ENCODE data around the gene SHROOM1. TPM values are rescaled to one million over a fixed set of nuclear protein-coding genes. Genes with fewer than 3 reads are reported as not detected.

SHROOM1 gene
- total and polyA plus RNA-seq, 2 donors (not counting 3 experiments of a cell fraction or from before 2014, with no cell fraction given): 12.8 to 20.9 TPM

- H3K9me3 ChIP-seq (replicated peaks; ENCODE audit: control insufficient read depth, insufficient read depth, low read length): no peaks in the 10 kb centered on the region
- TF ChIP-seq POLR2AphosphoS5 (IDR thresholded peaks at IDR 0.05; ENCODE audit: insufficient read depth, low read depth, low read length) (no peak), MYC (IDR thresholded peaks at IDR 0.05; ENCODE audit: low read depth, low read length) (no peak), POLR2A (IDR thresholded peaks at IDR 0.05; ENCODE audit: low read depth, low read length) (no peak), GATA2 (IDR thresholded peaks at IDR 0.05; ENCODE audit: insufficient read depth, insufficient read length, low read depth, low read length) (no peak), EZH2 (IDR thresholded peaks at IDR 0.05; ENCODE audit: borderline replicate concordance, low read depth, low read length, severe bottlenecking) (no peak)
- intact Hi-C loops (cut with micrococcal nuclease): loop anchor here (5.0 kb wide), 1 partner anchor 275 kb away; no protein-coding TSS in a partner anchor
- H3K4me2 ChIP-seq (ENCODE audit: insufficient read depth, low read length): no peak overlapping the region
- peaks cover 12 to 17% of the 10 kb centered on the region in 2 experiments for H3K27me3 ChIP-seq (ENCODE audit: control insufficient read depth in 2 of 2, insufficient read depth in 2 of 2, low read length in 2 of 2)
- no peaks in the 10 kb centered on the region for H3K36me3 ChIP-seq (ENCODE audit: control insufficient read depth in 2 of 2, extremely low read depth in 1 of 2, insufficient read depth in 2 of 2, low read length in 2 of 2)
- no peak overlapping the region for H2AFZ ChIP-seq (ENCODE audit: low read depth, low read length)
- dilution Hi-C loops (cut with MboI; ENCODE audit: extremely low pct_ligation_motif_present, low sequenced_read_pairs): no loop called here
- no peaks in the 10 kb centered on the region for H3K9me1 ChIP-seq (replicated peaks; ENCODE audit: control insufficient read depth, extremely low read depth, insufficient read depth, low read length)
- H3K9ac ChIP-seq (replicated peaks; ENCODE audit: extremely low read depth, insufficient read depth, low read length): no peak overlapping the region
- BruUV-seq (replicated peaks): no TSS peak
- no peaks in the 10 kb centered on the region for H3K4me1 ChIP-seq (ENCODE audit: control insufficient read depth, extremely low read depth, insufficient read depth, low read length)
- H3K79me2 ChIP-seq (ENCODE audit: control insufficient read depth, insufficient read depth, low read length): no peaks in the 10 kb centered on the region
- no peak for DNase-seq (ENCODE audit: low read depth, low spot score)
- ChIA-PET POLR2A (no interaction called here), CTCF (interaction anchor here (0.7 to 6.3 kb wide), 17 partner anchors 8 to 416 kb away, joined by 3 to 39 read pairs (median 5); partner anchors contain the start of genes CCNI2, KIF3A and SEPTIN8)
- no peak overlapping the region for H3K4me3 ChIP-seq (replicated peaks in 1 of 3; ENCODE audit: insufficient read depth in 1 of 3, low read depth in 1 of 3, low read length in 3 of 3)
- no peaks in the 10 kb centered on the region for H4K20me1 ChIP-seq (replicated peaks; ENCODE audit: control insufficient read depth, extremely low read depth, insufficient read depth, low read length)
- FAIRE-seq: no peak
- H3K27ac ChIP-seq (ENCODE audit: insufficient read depth, low read depth, low read length): no peak overlapping the region
These were observed 28.3 kb downstream of the SHROOM1 start for GRCh38 chr5:132802044-132802684.

GRCh38 chr5:132800545-132800944, 29.9 kb downstream of the SHROOM1 start:
- Histone ChIP-seq H3K9me3 (replicated peaks; ENCODE audit: control insufficient read depth, insufficient read depth, low read length) (no peaks in the 10 kb centered on the region), H3K27ac (ENCODE audit: insufficient read depth, low read depth, low read length) (no peak overlapping the region), H3K36me3 (ENCODE audit: control insufficient read depth in 2 of 2, extremely low read depth in 1 of 2, insufficient read depth in 2 of 2, low read length in 2 of 2) (no peaks in the 10 kb centered on the region), H4K20me1 (replicated peaks; ENCODE audit: control insufficient read depth, extremely low read depth, insufficient read depth, low read length) (no peaks in the 10 kb centered on the region), H3K9me1 (replicated peaks; ENCODE audit: control insufficient read depth, extremely low read depth, insufficient read depth, low read length) (no peaks in the 10 kb centered on the region), H3K4me1 (ENCODE audit: control insufficient read depth, extremely low read depth, insufficient read depth, low read length) (no peaks in the 10 kb centered on the region), H3K4me2 (ENCODE audit: insufficient read depth, low read length) (no peak overlapping the region), H2AFZ (ENCODE audit: low read depth, low read length) (no peak overlapping the region), H3K79me2 (ENCODE audit: control insufficient read depth, insufficient read depth, low read length) (no peaks in the 10 kb centered on the region), H3K4me3 (replicated peaks in 1 of 3; ENCODE audit: insufficient read depth in 1 of 3, low read depth in 1 of 3, low read length in 3 of 3) (no peak overlapping the region), H3K9ac (replicated peaks; ENCODE audit: extremely low read depth, insufficient read depth, low read length) (no peak overlapping the region), H3K27me3 (ENCODE audit: control insufficient read depth in 2 of 2, insufficient read depth in 2 of 2, low read length in 2 of 2) (peaks cover 12 to 22% of the 10 kb centered on the region in 2 experiments)
- ChIA-PET CTCF (interaction anchor here (0.6 to 6.3 kb wide), 9 partner anchors 8 to 295 kb away, joined by 3 to 39 read pairs (median 5); no protein-coding TSS in a partner anchor), POLR2A (no interaction called here)
- no TSS peak for BruUV-seq (replicated peaks)
- TF ChIP-seq POLR2AphosphoS5 (IDR thresholded peaks at IDR 0.05; ENCODE audit: insufficient read depth, low read depth, low read length) (no peak), JUN (IDR thresholded peaks at IDR 0.05; ENCODE audit: borderline replicate concordance, insufficient read depth, insufficient read length, low read depth) (no peak), CTCF (IDR thresholded peaks at IDR 0.05; ENCODE audit: extremely low read depth in 1 of 2, insufficient read depth in 1 of 2, low read depth in 1 of 2, low read length in 2 of 2) (no peak), FOS (IDR thresholded peaks at IDR 0.05; ENCODE audit: borderline replicate concordance, insufficient read depth, low read length) (no peak), POLR2A (IDR thresholded peaks at IDR 0.05; ENCODE audit: low read depth, low read length) (no peak), EZH2 (IDR thresholded peaks at IDR 0.05; ENCODE audit: borderline replicate concordance, low read depth, low read length, severe bottlenecking) (no peak), GATA2 (IDR thresholded peaks at IDR 0.05; ENCODE audit: insufficient read depth, insufficient read length, low read depth, low read length) (no peak)
- dilution Hi-C loops (cut with MboI; ENCODE audit: extremely low pct_ligation_motif_present, low sequenced_read_pairs) (no loop called here), intact Hi-C loops (cut with micrococcal nuclease) (loop anchor here (5.0 kb wide), 1 partner anchor 273 kb away; no protein-coding TSS in a partner anchor)
- FAIRE-seq (no peak), DNase-seq (ENCODE audit: low read depth, low spot score) (no peak)
